Measurements from ENCODE around the gene DRAXIN.

- no peak for TF ChIP-seq POLR2AphosphoS5 (IDR thresholded peaks at IDR 0.05)
- TF ChIP-seq POLR2A (IDR thresholded peaks at IDR 0.05), result no peak
- TF ChIP-seq CTCF (IDR thresholded peaks at IDR 0.05), result no peak
Measured at GRCh38 chr1:11693917-11694316, 2.4 kb downstream of the DRAXIN start.
